Esophagus muscularis mucosa (tissue), 3 donors: ENCODE results near the gene INO80D.

Experiments used
- CTCF ChIP-seq, 3 experiments: fragments of 200-600 bp in 2 of 3; fragments of 450-650 bp in 1 of 3; sonication (generic) in 2 of 3; IDR thresholded peaks; one replicate each; pipeline ENCODE4 v1.5.1; 2017 to 2019; ENCODE audit warnings: antibody characterized with exemption in 3 of 3, mild to moderate bottlenecking in 2 of 3, moderate library complexity in 1 of 3
- POLR2A ChIP-seq: fragments of 450-650 bp; IDR thresholded peaks from one replicate; pipeline ENCODE4 v1.6.1; 2017; ENCODE audit warnings: antibody characterized with exemption, moderate library complexity, mild to moderate bottlenecking, low read depth
- POLR2AphosphoS5 ChIP-seq, 2 donors: sonication (generic); formaldehyde crosslinking; IDR thresholded peaks; one replicate each; pipeline ENCODE4 v1.6.1; 2017; ENCODE audit warnings: antibody characterized with exemption in 2 of 2

- TF ChIP-seq CTCF (IDR thresholded peaks at IDR 0.05) (no peak), POLR2A (no peak), POLR2AphosphoS5 (IDR thresholded peaks at IDR 0.05) (no peak)
These were observed 21.9 kb downstream of the INO80D start for GRCh38 chr2:206064077-206064476.
